Occipital lobe (tissue), 2 donors: ENCODE data around the gene ISL2. TPM values are rescaled to one million over a fixed set of nuclear protein-coding genes. Genes with fewer than 3 reads are reported as not detected.

Experiments
- DNase-seq: peaks from one replicate; lab custom pipeline; 2025; lab: John Stamatoyannopoulos, UW
- total RNA-seq: library from RNA; depleted of rRNA; stranded (reverse); fragments of >200 nt; gene quantifications from one replicate; pipeline ENCODE4 v1.2.3, GENCODE V29; 2014

The ISL2 gene
- total RNA-seq, 1 donor from 2014 or later = not detected

DNA sequence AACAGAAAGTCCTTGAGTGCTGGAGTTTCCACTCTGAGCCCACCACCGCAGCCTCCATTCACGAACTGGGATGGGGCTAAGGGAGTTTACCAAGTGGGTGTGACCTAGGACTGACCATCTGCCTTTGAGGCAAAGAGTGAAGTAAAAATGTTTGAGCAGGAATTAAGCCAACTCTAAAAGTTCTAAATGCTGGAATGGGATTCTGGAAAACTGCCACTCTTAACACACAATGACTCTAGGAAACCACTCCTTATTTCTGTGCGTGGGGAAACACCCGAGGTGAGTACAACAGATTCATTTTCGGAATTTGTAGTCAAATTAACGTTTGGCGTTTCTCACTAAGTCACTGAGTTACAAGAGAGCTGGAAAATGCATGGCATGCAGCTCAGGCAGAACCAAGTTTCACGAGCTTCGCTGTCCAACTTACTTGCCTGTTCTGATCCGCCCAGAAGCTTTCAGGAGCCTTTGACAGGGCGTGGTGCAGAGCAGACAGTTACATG is 31.6 kb downstream of the ISL2 start:
- no peak for DNase-seq

DNA sequence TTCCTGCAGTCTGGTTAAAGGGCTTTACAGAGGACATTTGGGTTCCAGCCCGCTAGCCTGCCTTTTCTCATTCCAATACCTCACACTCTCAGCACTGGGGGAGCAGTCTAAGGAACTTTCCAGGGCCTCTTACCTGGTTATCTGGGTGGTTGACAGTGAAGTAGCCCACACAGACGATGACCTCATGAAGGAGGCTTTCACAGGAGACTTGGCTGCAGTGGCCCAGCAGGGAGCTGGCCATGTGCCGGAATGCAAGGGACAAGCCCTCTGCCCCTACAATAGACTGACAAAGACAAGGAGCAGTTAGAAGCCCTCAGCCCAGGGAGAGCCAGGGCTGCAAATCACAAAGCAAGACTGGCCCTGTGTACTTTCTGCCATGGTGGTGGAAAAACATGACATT is 39.5 kb downstream of the ISL2 start:
- no peak for DNase-seq

DNA sequence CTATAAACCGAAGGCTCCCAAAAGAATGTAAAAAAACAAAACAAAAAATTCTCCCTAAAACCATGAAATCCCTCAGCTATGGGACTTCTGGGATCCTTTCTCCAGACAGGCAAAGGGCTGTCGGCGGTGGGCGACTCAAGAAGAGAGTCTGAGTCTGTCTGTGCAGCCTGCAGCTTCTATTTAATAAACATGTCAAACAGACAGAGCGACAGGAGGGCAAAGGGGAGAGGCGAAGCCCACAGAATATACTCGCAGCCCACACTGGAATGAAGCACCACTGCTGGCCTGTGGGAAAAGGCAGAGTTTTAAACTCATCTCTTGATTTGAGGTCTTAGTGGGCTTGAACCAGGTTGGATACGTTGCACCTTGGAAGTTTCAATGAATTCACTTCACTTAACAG is 40.2 kb downstream of the ISL2 start:
- DNase-seq = no peak

DNA sequence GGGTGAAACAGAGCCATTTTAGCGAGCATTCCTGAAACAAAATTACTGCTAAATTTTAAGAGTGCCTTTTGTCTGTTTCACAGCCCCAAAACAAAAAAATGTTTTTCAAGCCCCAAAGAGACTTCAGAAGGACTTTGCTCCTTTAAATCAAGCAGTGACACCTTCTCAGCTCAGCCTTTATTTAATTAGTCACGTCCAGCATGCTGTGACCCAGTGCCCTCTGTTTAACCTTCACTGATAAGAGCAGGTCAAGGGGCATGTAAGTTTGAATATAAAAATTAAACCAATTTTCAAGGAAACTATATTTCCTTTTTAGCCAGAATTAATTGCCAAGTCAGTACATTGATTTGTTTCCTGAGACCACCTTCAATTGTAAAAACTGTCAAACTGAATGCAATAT is 40.6 kb downstream of the ISL2 start:
- no peak for DNase-seq

DNA sequence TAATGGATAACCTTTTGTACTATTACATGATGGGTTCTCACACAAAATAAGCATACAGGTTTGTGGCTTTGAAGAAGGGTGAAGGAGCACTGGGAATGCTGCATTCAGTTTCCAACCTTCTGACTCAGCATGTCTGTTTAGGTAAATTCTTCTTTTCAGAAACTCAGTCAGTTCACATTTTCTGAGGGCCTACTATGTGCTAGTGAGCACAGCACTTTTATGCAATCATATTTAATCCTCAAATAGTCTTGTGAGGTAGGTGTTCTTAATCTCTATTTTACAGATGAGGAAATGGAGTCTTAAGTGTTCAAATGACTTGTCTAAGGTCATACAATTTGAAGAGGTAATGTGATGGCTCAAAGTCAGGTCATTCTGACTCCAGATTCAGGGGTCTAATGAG is 41.2 kb downstream of the ISL2 start:
- DNase-seq = no peak

DNA sequence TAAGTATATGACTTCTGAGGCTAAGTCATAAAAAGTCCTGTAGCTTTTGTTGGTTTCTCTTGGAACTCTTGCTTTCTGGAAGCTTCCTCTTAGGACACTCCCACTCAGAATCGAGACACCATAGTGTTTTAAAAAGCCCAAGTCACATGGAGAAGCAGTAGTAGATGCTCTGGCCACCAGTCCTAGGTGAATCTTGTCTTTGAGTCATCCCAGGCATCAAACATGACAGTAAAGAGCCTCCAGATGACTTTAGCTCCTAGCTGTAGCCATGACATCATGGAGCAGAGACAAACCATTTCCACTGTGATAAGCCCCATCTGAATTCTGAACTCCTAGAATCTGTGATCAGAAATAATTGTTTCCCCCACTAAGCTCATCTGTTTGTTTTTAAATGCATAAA is 42.1 kb downstream of the ISL2 start:
- no peak for DNase-seq

DNA sequence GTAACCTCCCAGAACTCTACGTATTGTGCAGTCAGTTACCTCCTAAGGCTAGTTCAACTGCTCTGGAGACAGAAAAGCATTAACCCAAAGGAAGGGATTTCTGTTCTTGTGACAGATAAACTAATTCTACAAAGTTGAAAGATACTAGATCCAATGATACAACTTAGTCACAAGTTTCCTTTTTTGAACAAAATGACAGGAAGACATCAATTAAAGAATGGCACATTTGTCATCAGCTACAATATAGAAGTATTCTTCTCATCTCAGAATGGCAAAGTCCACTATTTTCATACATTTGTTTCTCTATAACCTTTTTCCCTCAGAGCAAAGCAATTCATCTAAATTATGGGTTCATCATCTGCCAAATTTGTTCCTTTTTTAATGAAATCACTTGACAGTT is 43.7 kb downstream of the ISL2 start:
- DNase-seq = no peak

DNA sequence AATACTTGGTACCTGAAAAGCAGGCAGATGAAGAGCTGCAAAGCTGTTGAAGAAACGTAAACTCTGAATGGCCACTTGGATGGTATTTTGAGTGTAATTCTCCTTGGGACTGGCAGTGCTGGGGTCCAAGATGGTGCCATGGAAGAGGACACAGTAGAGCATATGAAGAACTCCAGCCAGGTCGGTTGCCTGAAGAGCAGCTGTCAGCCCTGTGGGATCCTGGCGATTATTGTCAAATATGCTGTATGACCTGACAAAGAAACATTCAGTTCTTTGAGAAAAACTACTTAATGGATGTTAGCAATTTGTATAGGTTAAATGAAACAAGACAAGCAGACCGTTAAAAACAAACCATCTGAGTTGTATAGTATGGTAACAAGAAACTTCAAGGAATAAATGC is 44.8 kb downstream of the ISL2 start:
- DNase-seq = no peak

DNA sequence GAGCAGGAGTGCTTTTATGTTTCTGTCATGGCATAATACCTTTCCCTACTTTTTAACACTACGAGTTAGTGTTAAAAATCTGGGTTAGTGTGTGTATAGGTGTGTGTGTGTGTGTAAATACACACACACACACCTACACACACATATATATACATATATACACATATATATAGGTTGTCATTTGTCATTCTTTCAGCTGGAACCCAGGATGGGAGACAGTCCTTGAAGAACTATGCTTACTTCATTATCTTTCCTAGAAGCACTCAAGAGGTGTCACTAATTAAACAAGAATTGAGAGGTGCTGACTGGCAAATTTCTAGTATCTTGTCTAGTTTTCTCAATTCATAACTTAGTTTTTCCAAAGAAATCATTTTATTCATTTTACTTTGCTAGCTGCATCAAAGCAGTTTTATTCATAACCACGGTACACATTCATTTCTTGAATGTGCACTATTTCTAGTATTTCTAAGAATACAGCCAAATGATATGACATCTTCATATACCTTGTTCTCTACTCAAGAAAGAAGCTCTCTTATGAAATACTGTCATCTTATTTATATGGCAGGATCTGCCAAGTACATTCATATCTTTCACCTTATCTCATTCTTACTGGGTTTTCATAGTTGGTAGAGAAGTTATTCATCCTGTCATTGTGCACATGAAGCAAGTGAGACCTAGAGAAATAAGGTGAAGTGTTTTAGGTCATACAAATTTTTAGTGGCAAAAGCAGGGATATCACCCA is 46.6 kb downstream of the ISL2 start:
- DNase-seq = no peak

DNA sequence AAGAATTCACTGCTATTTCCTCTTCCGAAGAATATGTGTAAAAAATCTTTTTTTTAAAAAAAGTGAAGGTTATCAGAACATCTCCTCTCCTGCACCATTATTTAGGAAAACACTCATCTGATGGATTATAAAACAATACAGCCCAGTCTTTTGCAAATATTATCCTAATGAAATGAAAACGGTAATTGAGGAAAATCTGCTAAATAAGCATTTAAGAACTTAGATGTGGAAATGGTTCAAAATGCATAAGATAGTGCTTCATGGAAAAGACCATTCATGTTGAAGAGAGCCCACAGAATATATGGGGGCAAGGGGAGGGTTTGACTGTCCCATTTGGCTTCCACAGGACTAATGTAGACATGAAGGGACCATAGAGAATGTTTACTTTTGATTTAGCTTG is 47.8 kb downstream of the ISL2 start:
- DNase-seq = no peak

DNA sequence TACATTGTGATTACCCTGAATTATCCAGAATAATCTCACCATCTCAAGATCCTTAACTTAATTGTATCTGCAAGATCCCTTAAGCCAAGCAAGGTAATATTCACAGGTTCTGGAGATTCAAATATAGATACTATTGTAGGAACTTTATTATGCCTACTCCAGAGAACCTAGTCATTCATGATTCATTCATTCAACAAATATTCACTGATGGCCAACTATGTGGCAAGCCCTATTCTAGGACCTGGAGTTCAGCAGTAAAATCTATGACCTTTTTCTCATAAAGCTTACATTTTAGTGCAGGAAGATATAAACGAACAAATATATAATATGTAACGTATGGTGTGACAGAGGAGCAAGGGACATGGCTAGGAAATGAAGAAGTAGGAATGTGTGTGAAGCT is 49.6 kb downstream of the ISL2 start:
- DNase-seq = no peak

DNA sequence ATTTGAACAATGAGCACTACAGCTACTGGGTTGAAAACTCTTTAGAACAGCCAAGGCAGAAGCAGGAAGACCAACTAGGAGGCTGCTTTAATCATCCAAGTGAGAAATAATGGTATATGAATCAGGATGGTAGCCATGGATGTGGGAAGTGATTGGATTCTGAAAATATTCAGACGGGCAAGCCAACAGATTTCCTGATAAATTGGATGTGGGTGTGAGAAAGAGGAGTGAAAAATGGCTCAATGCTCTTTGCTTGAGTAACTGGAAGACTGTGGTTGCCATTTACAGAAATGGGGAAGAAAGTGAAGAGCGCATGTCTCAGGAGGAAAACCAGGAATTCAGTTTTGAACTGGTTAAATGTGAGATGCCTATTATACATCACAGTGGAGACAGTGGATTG is 50.4 kb downstream of the ISL2 start:
- DNase-seq = no peak

DNA sequence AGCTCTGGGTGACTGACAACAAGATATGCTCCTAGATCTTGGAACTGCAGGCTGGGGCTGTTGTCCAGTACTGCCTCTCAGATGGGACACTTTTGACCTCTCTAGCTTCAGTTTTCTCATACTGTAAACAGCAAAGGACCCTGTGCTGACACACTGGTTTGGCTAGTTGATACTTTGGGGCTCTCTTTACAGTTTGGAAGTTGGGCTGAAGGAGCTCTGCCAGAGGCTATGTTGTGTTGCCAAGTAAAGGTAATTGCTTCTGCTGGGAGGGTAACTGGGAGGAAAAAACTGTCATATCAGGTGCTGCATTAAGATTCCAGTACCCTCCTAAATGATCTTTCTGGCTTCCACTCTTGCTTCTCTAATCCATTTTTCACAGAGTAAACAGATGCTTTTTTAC is 54.0 kb downstream of the ISL2 start:
- DNase-seq = no peak

DNA sequence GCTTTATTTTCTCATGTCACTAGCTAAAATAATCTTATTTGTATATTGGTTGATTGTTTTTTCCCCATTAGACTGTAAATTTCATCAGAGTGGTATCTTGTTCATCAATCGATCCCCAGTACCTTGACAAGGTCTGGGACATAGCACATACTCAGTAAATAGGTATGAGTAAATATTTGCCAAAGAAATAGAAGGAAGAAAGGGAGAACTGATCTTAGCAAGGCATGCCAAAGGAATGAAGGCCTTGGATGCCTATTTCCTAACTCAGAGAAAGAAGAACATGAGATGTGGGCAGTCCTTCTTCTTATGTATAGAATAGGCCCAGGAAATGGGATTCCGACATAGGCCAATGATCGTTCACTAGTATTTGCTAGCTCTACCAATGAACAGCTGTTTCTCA is 54.7 kb downstream of the ISL2 start:
- no peak for DNase-seq

DNA sequence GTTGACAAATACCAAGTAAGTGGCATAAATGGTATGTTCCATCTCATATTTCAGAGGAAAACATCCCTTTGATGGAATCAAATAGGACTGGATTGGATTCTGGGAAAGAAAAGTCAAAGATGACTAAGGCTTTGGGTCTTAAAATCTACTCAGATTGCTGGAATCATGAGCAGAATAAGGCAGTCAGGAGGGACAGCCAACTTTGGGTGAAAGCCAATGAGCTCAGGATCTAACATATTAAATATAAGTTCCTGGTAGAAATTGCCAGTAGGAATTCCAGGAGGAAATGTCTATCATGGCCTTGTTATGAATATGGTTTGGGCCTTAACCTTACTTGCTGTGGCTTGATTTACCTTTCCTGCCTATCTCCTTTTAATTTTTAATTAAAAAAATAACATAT is 55.3 kb downstream of the ISL2 start:
- DNase-seq = no peak

Other genes starting within 250 kb of the ISL2 start
- 66.3 TPM for gene ETFA, start 25.3 kb upstream of the ISL2 start, total RNA-seq